Mesendoderm (in vitro differentiated cells): ENCODE data around the gene IL12A.

Source experiments
- DNase-seq: peaks from one replicate; pipeline ENCODE4 v3.0.0; 2013
- H2AK5ac ChIP-seq: 2 replicates; pipeline ENCODE4 v1.6.1; 2013; ENCODE audit warnings: low read length, inconsistent platforms
- H2BK120ac ChIP-seq: 2 replicates; pipeline ENCODE4 v1.6.1; 2013; ENCODE audit warnings: low read depth, mild to moderate bottlenecking, low read length, moderate library complexity, mixed read lengths
- H2BK15ac ChIP-seq: replicated peaks from 2 replicates; pipeline ENCODE4 v1.6.1; 2013; ENCODE audit warnings: low read depth, mild to moderate bottlenecking, moderate library complexity
- H2BK5ac ChIP-seq: 2 replicates; pipeline ENCODE4 v1.6.1; 2013; ENCODE audit warnings: low read length, inconsistent platforms
- H3K18ac ChIP-seq: 2 replicates; pipeline ENCODE4 v1.6.1; 2013; ENCODE audit warnings: mild to moderate bottlenecking, low read length, mixed read lengths
- H3K23ac ChIP-seq: one replicate; pipeline ENCODE4 v1.6.1; 2013; ENCODE audit warnings: low read length
- H3K27ac ChIP-seq: 2 replicates; pipeline ENCODE4 v1.5.1; 2013; ENCODE audit warnings: low read depth, mild to moderate bottlenecking, inconsistent platforms, low read length, moderate library complexity
- H3K27me3 ChIP-seq: 2 replicates; pipeline ENCODE4 v1.6.1; 2013; ENCODE audit warnings: low read length, control low read depth, mild to moderate bottlenecking, inconsistent platforms; ENCODE audit not compliant: insufficient read depth, poor library complexity
- H3K36me3 ChIP-seq: 2 replicates; pipeline ENCODE4 v1.6.1; 2013; ENCODE audit warnings: low read length, inconsistent platforms; ENCODE audit not compliant: control insufficient read depth, insufficient read depth
- H3K4ac ChIP-seq: one replicate; pipeline ENCODE4 v1.6.1; 2013; ENCODE audit warnings: low read depth, mild to moderate bottlenecking, low read length, moderate library complexity
- H3K4me1 ChIP-seq: 2 replicates; pipeline ENCODE4 v1.6.1; 2013; ENCODE audit warnings: low read depth, low read length, inconsistent platforms; ENCODE audit not compliant: control insufficient read depth
- H3K4me2 ChIP-seq: 2 replicates; pipeline ENCODE4 v1.6.1; 2013; ENCODE audit warnings: low read length
- H3K4me3 ChIP-seq: 2 replicates; pipeline ENCODE4 v1.5.1; 2013; ENCODE audit warnings: mild to moderate bottlenecking, low read length
- H3K56ac ChIP-seq: one replicate; pipeline ENCODE4 v1.6.1; 2013; ENCODE audit warnings: low read length
- H3K79me1 ChIP-seq: 2 replicates; pipeline ENCODE4 v1.6.1; 2013; ENCODE audit warnings: low read length, inconsistent platforms
- H3K79me2 ChIP-seq: 2 replicates; pipeline ENCODE4 v1.6.1; 2013; ENCODE audit warnings: mild to moderate bottlenecking, low read length; ENCODE audit not compliant: control insufficient read depth, insufficient read depth
- H3K9ac ChIP-seq: 2 replicates; pipeline ENCODE4 v1.6.1; 2013; ENCODE audit warnings: low read length, inconsistent platforms
- H4K5ac ChIP-seq: one replicate; pipeline ENCODE4 v1.6.1; 2013; ENCODE audit warnings: low read length
- H4K8ac ChIP-seq: one replicate; pipeline ENCODE4 v1.6.1; 2013; ENCODE audit warnings: low read depth, mild to moderate bottlenecking, control low read depth, low read length, moderate library complexity
- WGBS: extraction: QIAGEN DNeasy Blood & Tissue Kit; methylation state at CpG from one replicate; pipeline ENCODE4 v1.1.7; 2013; ENCODE audit warnings: low lambda C conversion rate, missing lambda C conversion rate; ENCODE audit not compliant: insufficient coverage; ENCODE audit errors: extremely low coverage; 5-methylcytosine and 5-hydroxymethylcytosine counted together

Gene IL12A

GRCh38 chr3:160040181-160040580, 51.5 kb downstream of the IL12A start:
- Histone ChIP-seq H3K9ac (no peak overlapping the region), H3K23ac (no peak overlapping the region), H3K4me1 (no peaks in the 10 kb centered on the region), H3K4me2 (no peak overlapping the region), H2AK5ac (no peak overlapping the region), H2BK120ac (no peak overlapping the region), H3K79me1 (no peaks in the 10 kb centered on the region), H4K8ac (no peak overlapping the region), H3K4ac (no peak overlapping the region), H2BK5ac (no peak overlapping the region), H3K18ac (no peak overlapping the region), H3K4me3 (no peak overlapping the region), H3K56ac (no peak overlapping the region), H3K27ac (no peak overlapping the region), H2BK15ac (no peak overlapping the region), H3K79me2 (no peaks in the 10 kb centered on the region), H4K5ac (no peak overlapping the region), H3K36me3 (no peaks in the 10 kb centered on the region), H3K27me3 (peaks cover 3% of the 10 kb centered on the region)
- WGBS, result no CpG with 5 or more reads among the region's 3 CpGs
- no peak for DNase-seq

- Histone ChIP-seq H3K23ac (no peak overlapping the region), H3K4me2 (no peak overlapping the region), H3K4ac (no peak overlapping the region), H2AK5ac (no peak overlapping the region), H3K36me3 (no peaks in the 10 kb centered on the region), H4K8ac (no peak overlapping the region), H2BK120ac (no peak overlapping the region), H3K79me2 (no peaks in the 10 kb centered on the region), H3K18ac (no peak overlapping the region), H3K27me3 (peaks cover 3% of the 10 kb centered on the region), H3K27ac (no peak overlapping the region), H4K5ac (no peak overlapping the region), H2BK15ac (no peak overlapping the region), H2BK5ac (no peak overlapping the region), H3K56ac (no peak overlapping the region), H3K4me1 (no peaks in the 10 kb centered on the region), H3K79me1 (no peaks in the 10 kb centered on the region), H3K9ac (no peak overlapping the region), H3K4me3 (no peak overlapping the region)
- no peak for DNase-seq
- no CpG with 5 or more reads among the region's 1 CpG for WGBS
Observed at GRCh38 chr3:160041465-160041864, 52.8 kb downstream of the IL12A start.

GRCh38 chr3:160044121-160044520, 55.5 kb downstream of the IL12A start:
- H4K5ac ChIP-seq, result no peak overlapping the region
- H3K36me3 ChIP-seq, result no peaks in the 10 kb centered on the region
- H3K4me3 ChIP-seq, result no peak overlapping the region
- H3K4ac ChIP-seq, result no peak overlapping the region
- DNase-seq, result no peak
- WGBS, result no CpG with 5 or more reads among the region's 1 CpG
- H2AK5ac ChIP-seq, result no peak overlapping the region
- H2BK5ac ChIP-seq, result no peak overlapping the region
- no peak overlapping the region for H3K27ac ChIP-seq
- H3K9ac ChIP-seq, result no peak overlapping the region
- no peak overlapping the region for H3K4me2 ChIP-seq
- no peaks in the 10 kb centered on the region for H3K27me3 ChIP-seq
- H3K56ac ChIP-seq, result no peak overlapping the region
- no peak overlapping the region for H2BK120ac ChIP-seq
- no peak overlapping the region for H3K18ac ChIP-seq
- H4K8ac ChIP-seq, result no peak overlapping the region
- no peaks in the 10 kb centered on the region for H3K79me1 ChIP-seq
- no peak overlapping the region for H2BK15ac ChIP-seq
- H3K4me1 ChIP-seq, result no peaks in the 10 kb centered on the region
- H3K79me2 ChIP-seq, result no peaks in the 10 kb centered on the region
- H3K23ac ChIP-seq, result no peak overlapping the region
